ENCODE data around the gene SAA1. TPM values are rescaled to one million over a fixed set of nuclear protein-coding genes. Genes with fewer than 3 reads are reported as not detected.

The SAA1 gene
- total and polyA plus RNA-seq, 2 donors from 2014 or later, result 6.4 to 192 TPM

- no peak for FAIRE-seq
- TF ChIP-seq CTCF (IDR thresholded peaks at IDR 0.05; ENCODE audit: borderline replicate concordance, extremely low read depth, insufficient read depth), result no peak
- Histone ChIP-seq H3K9ac (ENCODE audit: low read length in 3 of 3) (no peak overlapping the region), H3K9me3 (ENCODE audit: control insufficient read depth in 2 of 3, insufficient read depth in 1 of 3, low read length in 3 of 3) (no peaks in the 10 kb centered on the region), H3K27ac (ENCODE audit: low read depth in 2 of 2, low read length in 2 of 2) (no peak overlapping the region), H3K27me3 (ENCODE audit: control insufficient read depth, insufficient read depth, low read length) (no peaks in the 10 kb centered on the region), H3K36me3 (ENCODE audit: control insufficient read depth in 2 of 3, insufficient read depth in 3 of 3, low read length in 3 of 3) (no peaks in the 10 kb centered on the region), H3K4me1 (ENCODE audit: control insufficient read depth in 2 of 3, insufficient read depth in 2 of 3, low read depth in 1 of 3, low read length in 3 of 3) (no peaks in the 10 kb centered on the region), H3K4me3 (ENCODE audit: low read length in 3 of 3) (no peak overlapping the region)
- intact Hi-C loops (cut with DNase I), result no loop called here
- DNase-seq, result no peak
These were observed 12.8 kb upstream of the SAA1 start for GRCh38 chr11:18253233-18253632.

GRCh38 chr11:18253778-18254338 lies 12.2 kb upstream of the SAA1 start:
- no peak overlapping the region for H3K27ac ChIP-seq (ENCODE audit: low read depth in 2 of 2, low read length in 2 of 2)
- DNase-seq (no peak), FAIRE-seq (no peak)
- H3K27me3 ChIP-seq (ENCODE audit: control insufficient read depth, insufficient read depth, low read length), result no peaks in the 10 kb centered on the region
- H3K36me3 ChIP-seq (ENCODE audit: control insufficient read depth in 2 of 3, insufficient read depth in 3 of 3, low read length in 3 of 3), result no peaks in the 10 kb centered on the region
- intact Hi-C loops (cut with DNase I), result no loop called here
- H3K4me1 ChIP-seq (ENCODE audit: control insufficient read depth in 2 of 3, insufficient read depth in 2 of 3, low read depth in 1 of 3, low read length in 3 of 3), result no peaks in the 10 kb centered on the region
- TF ChIP-seq CTCF (IDR thresholded peaks at IDR 0.05; ENCODE audit: borderline replicate concordance, extremely low read depth, insufficient read depth), result no peak
- no peaks in the 10 kb centered on the region for H3K9me3 ChIP-seq (ENCODE audit: control insufficient read depth in 2 of 3, insufficient read depth in 1 of 3, low read length in 3 of 3)
- no peak overlapping the region for H3K9ac ChIP-seq (ENCODE audit: low read length in 3 of 3)
- no peak overlapping the region for H3K4me3 ChIP-seq (ENCODE audit: low read length in 3 of 3)

GRCh38 chr11:18254781-18255361 lies 11.2 kb upstream of the SAA1 start:
- Histone ChIP-seq H3K27ac (ENCODE audit: low read depth in 2 of 2, low read length in 2 of 2) (no peak overlapping the region), H3K4me3 (ENCODE audit: low read length in 3 of 3) (no peak overlapping the region), H3K9ac (ENCODE audit: low read length in 3 of 3) (no peak overlapping the region), H3K9me3 (ENCODE audit: control insufficient read depth in 2 of 3, insufficient read depth in 1 of 3, low read length in 3 of 3) (no peaks in the 10 kb centered on the region), H3K4me1 (ENCODE audit: control insufficient read depth in 2 of 3, insufficient read depth in 2 of 3, low read depth in 1 of 3, low read length in 3 of 3) (no peaks in the 10 kb centered on the region), H3K36me3 (ENCODE audit: control insufficient read depth in 2 of 3, insufficient read depth in 3 of 3, low read length in 3 of 3) (no peaks in the 10 kb centered on the region), H3K27me3 (ENCODE audit: control insufficient read depth, insufficient read depth, low read length) (no peaks in the 10 kb centered on the region)
- no peak for TF ChIP-seq CTCF (IDR thresholded peaks at IDR 0.05; ENCODE audit: borderline replicate concordance, extremely low read depth, insufficient read depth)
- intact Hi-C loops (cut with DNase I), result no loop called here
- DNase-seq (no peak), FAIRE-seq (no peak)

GRCh38 chr11:18259259-18259658 lies 6.8 kb upstream of the SAA1 start:
- DNase-seq (no peak), FAIRE-seq (no peak)
- no peak overlapping the region for H3K27ac ChIP-seq (ENCODE audit: low read depth in 2 of 2, low read length in 2 of 2)
- H3K9me3 ChIP-seq (ENCODE audit: control insufficient read depth in 2 of 3, insufficient read depth in 1 of 3, low read length in 3 of 3), result no peaks in the 10 kb centered on the region
- no peak overlapping the region for H3K9ac ChIP-seq (ENCODE audit: low read length in 3 of 3)
- H3K4me1 ChIP-seq (ENCODE audit: control insufficient read depth in 2 of 3, insufficient read depth in 2 of 3, low read depth in 1 of 3, low read length in 3 of 3), result no peaks in the 10 kb centered on the region
- no peaks in the 10 kb centered on the region for H3K27me3 ChIP-seq (ENCODE audit: control insufficient read depth, insufficient read depth, low read length)
- intact Hi-C loops (cut with DNase I), result no loop called here
- no peaks in the 10 kb centered on the region for H3K36me3 ChIP-seq (ENCODE audit: control insufficient read depth in 2 of 3, insufficient read depth in 3 of 3, low read length in 3 of 3)
- no peak for TF ChIP-seq CTCF (IDR thresholded peaks at IDR 0.05; ENCODE audit: borderline replicate concordance, extremely low read depth, insufficient read depth)
- no peak overlapping the region for H3K4me3 ChIP-seq (ENCODE audit: low read length in 3 of 3)
